Thymus (tissue), 11 donors: ENCODE measurements around the gene ST6GALNAC4. TPM values are rescaled to one million over a fixed set of nuclear protein-coding genes. Genes with fewer than 3 reads are reported as not detected.
A peak's percentile ranks its signal among the peaks of the same experiment; 100 is the strongest.

ENCODE experiments used
- DNase-seq, 9 donors: peaks; one replicate each; pipeline ENCODE4 v3.0.0-alpha.2; 2013; ENCODE audit warnings: low spot score in 9 of 9, low read depth in 6 of 9, missing footprints in 1 of 9
- H3K27ac ChIP-seq, 2 donors: one replicate each; pipeline ENCODE4 v1.5.1; 2013; ENCODE audit warnings: control low read depth in 1 of 2, low read depth in 1 of 2, low read length in 1 of 2, mild to moderate bottlenecking in 1 of 2, moderate library complexity in 1 of 2
- H3K27me3 ChIP-seq, 2 donors: one replicate each; pipeline ENCODE4 v1.5.1; 2013; ENCODE audit warnings: low read length in 1 of 2; ENCODE audit not compliant: control insufficient read depth in 2 of 2, insufficient read depth in 1 of 2
- H3K36me3 ChIP-seq, 2 donors: one replicate each; pipeline ENCODE4 v1.5.1; 2013; ENCODE audit warnings: low read length in 1 of 2, mild to moderate bottlenecking in 1 of 2, moderate library complexity in 1 of 2; ENCODE audit not compliant: control insufficient read depth in 2 of 2, insufficient read depth in 2 of 2
- H3K4me1 ChIP-seq, 2 donors: one replicate each; pipeline ENCODE4 v1.5.1; 2013; ENCODE audit warnings: low read length in 2 of 2; ENCODE audit not compliant: control insufficient read depth in 2 of 2, insufficient read depth in 2 of 2
- H3K4me3 ChIP-seq, 2 donors: one replicate each; pipeline ENCODE4 v1.5.1; 2013; ENCODE audit warnings: low read length in 2 of 2, control low read depth in 1 of 2, mild to moderate bottlenecking in 1 of 2
- H3K9me3 ChIP-seq, 2 donors: one replicate each; pipeline ENCODE4 v1.5.1; 2013; ENCODE audit warnings: low read length in 1 of 2, mild to moderate bottlenecking in 1 of 2; ENCODE audit not compliant: control insufficient read depth in 2 of 2, insufficient read depth in 1 of 2
- WGBS: extraction: QIAGEN DNeasy Blood & Tissue Kit; methylation state at CpG from one replicate; pipeline ENCODE4 v1.1.7; 2013; 5-methylcytosine and 5-hydroxymethylcytosine counted together
- polyA plus RNA-seq: library from polyadenylated mRNA; stranded (reverse); fragments of 200-250 nt; gene quantifications from one replicate; pipeline ENCODE4 v1.2.3, GENCODE V29; 2013
- total RNA-seq: library from RNA; stranded (reverse); fragments of 120-200 nt; gene quantifications from one replicate; pipeline ENCODE4 v1.2.4, GENCODE V29; 2013
- donor health status: healthy.

Gene ST6GALNAC4
- total and polyA plus RNA-seq, 2 donors = 8.5 to 12.8 TPM

- H3K27me3 ChIP-seq = peaks cover 4 to 11% of the 10 kb centered on the region in 2 donors
- peaks cover 25 to 49% of the 10 kb centered on the region in 2 donors for H3K4me1 ChIP-seq
- DNase-seq = no peak
- H3K9me3 ChIP-seq = no peaks in the 10 kb centered on the region
- no peak overlapping the region for H3K4me3 ChIP-seq
- WGBS = 96% methylated on average over 4 of the region's 4 CpGs
- no peak overlapping the region for H3K27ac ChIP-seq
- H3K36me3 ChIP-seq = peaks cover 8 to 29% of the 10 kb centered on the region in 2 donors
These were observed 19.0 kb upstream of the ST6GALNAC4 start for GRCh38 chr9:127935765-127936221.

DNA sequence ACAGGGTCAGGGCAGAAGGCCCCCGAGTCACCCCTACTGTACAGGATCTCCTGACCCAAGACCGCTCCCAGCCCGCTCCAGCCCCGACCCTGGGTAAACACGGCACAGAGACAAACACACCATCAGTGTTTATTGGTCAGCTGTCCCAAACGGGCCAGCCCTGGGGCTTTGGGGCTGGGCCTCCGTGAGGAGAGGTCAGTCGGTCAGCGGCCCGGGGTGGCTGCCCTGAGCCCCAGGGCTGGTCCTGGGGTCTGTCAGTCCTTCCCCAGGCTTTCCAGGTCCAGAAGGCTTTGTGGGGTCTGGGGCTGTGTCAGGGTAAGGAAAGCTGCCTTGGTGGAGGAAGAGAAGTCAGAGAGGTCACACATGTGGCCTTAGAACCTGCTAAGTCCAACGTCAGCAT, 18.1 kb upstream of the ST6GALNAC4 start:
- no peak for DNase-seq
- Histone ChIP-seq H3K27me3 (peaks cover 8 to 19% of the 10 kb centered on the region in 2 donors), H3K4me1 (peaks cover 32 to 57% of the 10 kb centered on the region in 2 donors), H3K27ac (no peak overlapping the region), H3K36me3 (peaks cover 8 to 21% of the 10 kb centered on the region in 2 donors), H3K4me3 (no peak overlapping the region), H3K9me3 (no peaks in the 10 kb centered on the region)
- WGBS = 90% methylated on average over 11 of the region's 11 CpGs

DNA sequence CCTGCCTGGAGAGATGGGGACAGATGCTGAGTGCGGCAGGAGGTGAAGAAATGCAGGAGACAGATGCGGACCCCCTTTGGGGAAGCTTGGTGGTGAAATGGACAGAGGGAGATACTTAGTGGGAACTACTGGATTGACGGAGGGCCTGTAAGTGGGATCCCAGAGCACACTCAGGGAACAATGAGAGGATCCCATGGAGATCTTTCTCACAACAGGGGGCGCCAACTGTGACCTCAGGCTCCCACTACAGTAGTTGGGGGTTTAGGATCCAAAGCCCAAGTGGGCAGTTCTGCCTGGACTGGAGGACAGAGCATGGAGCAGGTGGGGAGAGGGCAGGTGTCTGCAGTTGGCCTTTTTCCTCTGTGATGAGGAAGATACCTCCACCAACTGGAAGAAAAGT, 17.4 kb upstream of the ST6GALNAC4 start:
- no peak for DNase-seq
- Histone ChIP-seq H3K36me3 (peaks cover 6 to 16% of the 10 kb centered on the region in 2 donors), H3K9me3 (peaks cover 0 to 1% of the 10 kb centered on the region in 2 donors), H3K27me3 (peaks cover 8 to 26% of the 10 kb centered on the region in 2 donors), H3K27ac (no peak overlapping the region), H3K4me3 (no peak overlapping the region), H3K4me1 (peaks cover 32 to 57% of the 10 kb centered on the region in 2 donors)
- WGBS = 99% methylated on average over 4 of the region's 4 CpGs

GRCh38 chr9:127931092-127931881, 14.4 kb upstream of the ST6GALNAC4 start:
- Histone ChIP-seq H3K36me3 (peaks cover 6 to 16% of the 10 kb centered on the region in 2 donors), H3K27me3 (peaks cover 34 to 56% of the 10 kb centered on the region in 2 donors), H3K27ac (no peak overlapping the region), H3K4me1 (peaks cover 21 to 53% of the 10 kb centered on the region in 2 donors), H3K9me3 (peaks cover 0 to 25% of the 10 kb centered on the region in 2 donors), H3K4me3 (peak overlapping the region; percentile 16 to 54)
- WGBS = 58% methylated on average over 18 of the region's 18 CpGs
- DNase-seq = no peak

DNA sequence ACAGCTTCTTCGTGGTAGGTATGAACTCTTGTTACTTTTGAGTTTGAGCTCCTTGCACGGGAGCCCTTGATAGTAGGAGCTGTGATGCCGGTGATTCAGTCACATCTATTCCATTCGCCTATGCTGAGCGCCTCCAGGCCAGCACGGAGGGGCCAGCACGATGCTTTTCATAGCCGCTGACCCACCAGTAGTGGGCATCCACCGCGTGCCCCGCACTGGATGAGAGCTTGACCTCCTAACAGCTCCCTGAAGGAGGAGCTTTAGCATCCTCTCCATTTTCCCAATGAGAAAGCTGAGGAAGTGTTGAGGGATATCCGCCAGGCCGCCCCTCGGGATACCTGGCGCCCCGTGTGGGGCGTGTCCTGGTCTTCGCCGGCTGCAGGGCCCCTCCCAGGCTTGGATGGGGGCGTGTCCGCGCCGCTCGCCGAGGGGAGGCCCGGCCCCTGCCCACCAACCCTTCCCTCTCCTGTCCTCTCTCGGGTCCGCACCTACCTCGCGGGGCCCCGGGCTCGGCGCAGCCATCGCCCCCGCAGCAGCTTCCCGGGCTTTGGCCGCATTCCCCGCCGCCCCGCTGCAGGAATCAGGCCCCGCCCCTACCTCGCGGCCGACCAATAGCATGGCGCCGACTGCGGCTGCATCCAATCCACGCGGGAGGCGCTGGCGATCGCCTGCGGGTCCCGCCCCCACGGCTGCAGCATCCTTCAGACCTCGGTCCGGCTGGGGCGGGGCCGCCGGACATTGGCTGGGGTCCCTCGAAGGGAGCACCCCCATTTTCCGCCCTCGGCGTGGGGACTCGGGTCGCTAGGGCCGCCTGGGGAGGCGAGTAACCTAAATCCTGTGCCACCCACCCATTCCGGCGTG, 13.6 kb upstream of the ST6GALNAC4 start, which contains the start of gene PIP5KL1:
Gene PIP5KL1, minus strand, starts transcription at position 547 of the 861 bp plus-strand sequence. Its CDS starts 25 bp downstream, at position 522.
- H3K27ac ChIP-seq = no peak within 1 kb of the TSS
- peak within 1 kb of the TSS; percentile 16 to 54 for H3K4me3 ChIP-seq
- 3% methylated on average over 70 of the region's 70 CpGs for WGBS
- H3K36me3 ChIP-seq = peaks cover 6 to 10% of the 10 kb centered on the region in 2 donors
- H3K27me3 ChIP-seq = peaks cover 40 to 64% of the 10 kb centered on the region in 2 donors
- H3K9me3 ChIP-seq = peaks cover 0 to 26% of the 10 kb centered on the region in 2 donors
- DNase-seq = peak in 1 of 9 donors; percentile 67
- H3K4me1 ChIP-seq = peaks cover 16 to 45% of the 10 kb centered on the region in 2 donors

GRCh38 chr9:127929625-127929979, 12.8 kb upstream of the ST6GALNAC4 start:
- WGBS = 79% methylated on average over 10 of the region's 10 CpGs
- Histone ChIP-seq H3K4me3 (no peak overlapping the region), H3K27ac (no peak overlapping the region), H3K9me3 (peaks cover 0 to 29% of the 10 kb centered on the region in 2 donors), H3K4me1 (peaks cover 16 to 38% of the 10 kb centered on the region in 2 donors), H3K36me3 (peaks cover 0 to 3% of the 10 kb centered on the region in 2 donors), H3K27me3 (peaks cover 40 to 73% of the 10 kb centered on the region in 2 donors)
- no peak for DNase-seq

DNA sequence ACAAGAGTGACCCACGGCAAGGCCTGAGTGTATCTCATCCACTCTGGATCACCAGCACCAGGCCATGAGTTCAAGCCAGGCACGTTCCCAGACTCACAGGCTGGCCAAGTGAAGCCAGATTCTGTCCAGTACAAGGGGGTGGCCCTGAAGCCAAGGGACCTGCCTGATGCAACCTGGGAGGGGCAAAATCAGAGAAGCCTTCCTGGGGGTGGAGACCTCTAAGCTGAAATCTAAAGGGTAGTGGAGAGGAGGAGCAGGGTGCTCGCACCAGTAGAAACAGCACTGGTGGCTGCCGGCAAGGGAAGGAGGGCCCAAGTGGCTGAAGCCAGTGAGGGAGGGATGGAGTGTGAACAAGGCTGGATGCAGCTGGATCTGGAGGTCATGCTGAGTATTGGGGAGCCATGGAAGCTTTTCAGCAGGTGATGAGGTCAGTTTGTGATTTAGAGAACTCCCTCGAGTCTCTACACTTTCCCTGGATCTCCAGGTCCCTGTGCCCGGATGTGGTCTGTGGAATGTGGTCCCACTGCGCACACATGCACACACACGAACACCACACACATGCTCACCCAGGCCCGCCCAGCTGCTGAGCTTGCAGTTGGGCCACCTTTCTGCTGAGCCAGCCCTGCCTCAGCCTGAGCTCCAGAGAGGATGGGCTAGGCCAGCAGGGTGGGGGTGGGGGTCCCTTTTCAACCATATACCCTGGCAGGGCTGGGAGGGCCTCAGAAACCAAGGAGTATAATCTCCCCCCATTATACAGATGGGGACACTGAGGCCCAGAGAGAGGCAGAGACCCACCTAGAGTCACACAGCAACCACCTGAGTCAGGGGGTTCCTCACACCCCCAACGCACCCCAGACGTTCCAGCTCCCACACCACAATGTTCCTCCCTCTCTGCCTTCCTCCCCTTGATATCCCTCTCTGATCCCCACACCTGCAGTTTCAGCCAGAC, 12.1 kb upstream of the ST6GALNAC4 start:
- H3K27me3 ChIP-seq = peaks cover 40 to 79% of the 10 kb centered on the region in 2 donors
- H3K27ac ChIP-seq = no peak overlapping the region
- peaks cover 0 to 30% of the 10 kb centered on the region in 2 donors for H3K9me3 ChIP-seq
- no peak for DNase-seq
- 77% methylated on average over 11 of the region's 11 CpGs for WGBS
- peaks cover 16 to 38% of the 10 kb centered on the region in 2 donors for H3K4me1 ChIP-seq
- H3K4me3 ChIP-seq = no peak overlapping the region
- H3K36me3 ChIP-seq = no peaks in the 10 kb centered on the region

- H3K27me3 ChIP-seq = peaks cover 40 to 87% of the 10 kb centered on the region in 2 donors
- 29% methylated on average over 24 of the region's 24 CpGs for WGBS
- no peaks in the 10 kb centered on the region for H3K36me3 ChIP-seq
- H3K9me3 ChIP-seq = peaks cover 0 to 30% of the 10 kb centered on the region in 2 donors
- H3K4me1 ChIP-seq = peaks cover 16 to 38% of the 10 kb centered on the region in 2 donors
- no peak for DNase-seq
- no peak overlapping the region for H3K4me3 ChIP-seq
- no peak overlapping the region for H3K27ac ChIP-seq
These were observed 11.3 kb upstream of the ST6GALNAC4 start for GRCh38 chr9:127927988-127928675.
